HG03432 (cell line): ENCODE measurements around the gene MFN1.

Source experiments
- ATAC-seq: cut with Tn5 transposase; IDR thresholded peaks from one replicate; pipeline ENCODE4 v1.9.1; 2021; ENCODE audit warnings: mild to moderate bottlenecking, moderate library complexity; ENCODE audit not compliant: unreplicated experiment

Gene MFN1

DNA sequence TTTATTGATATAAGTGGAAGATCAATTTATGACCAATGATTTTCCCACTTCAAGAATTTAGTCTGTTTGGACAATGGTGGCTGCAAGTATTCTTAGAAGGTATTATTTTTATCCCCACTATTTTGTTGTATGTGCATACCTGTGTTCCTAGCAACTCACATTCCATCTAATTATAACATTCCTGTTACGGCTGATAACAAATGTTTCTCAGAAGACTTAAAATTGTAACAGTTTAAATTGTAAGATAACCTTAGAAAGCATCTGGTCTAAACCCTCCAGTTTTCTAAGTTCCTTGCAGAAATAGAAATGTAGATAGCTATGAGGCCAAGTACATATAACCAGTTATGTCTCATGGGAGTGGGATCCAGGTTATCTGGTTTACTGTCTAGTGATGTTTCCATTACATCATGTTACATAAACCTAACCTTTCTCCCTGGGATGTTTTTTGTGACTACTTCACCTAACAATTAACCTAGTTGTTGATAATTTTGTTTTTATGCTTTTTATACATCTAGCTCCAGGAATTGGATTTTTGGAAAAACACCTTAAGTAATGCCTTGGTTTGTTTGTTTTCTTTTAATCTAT lies 11.1 kb upstream of the MFN1 start:
- ATAC-seq: no peak

DNA sequence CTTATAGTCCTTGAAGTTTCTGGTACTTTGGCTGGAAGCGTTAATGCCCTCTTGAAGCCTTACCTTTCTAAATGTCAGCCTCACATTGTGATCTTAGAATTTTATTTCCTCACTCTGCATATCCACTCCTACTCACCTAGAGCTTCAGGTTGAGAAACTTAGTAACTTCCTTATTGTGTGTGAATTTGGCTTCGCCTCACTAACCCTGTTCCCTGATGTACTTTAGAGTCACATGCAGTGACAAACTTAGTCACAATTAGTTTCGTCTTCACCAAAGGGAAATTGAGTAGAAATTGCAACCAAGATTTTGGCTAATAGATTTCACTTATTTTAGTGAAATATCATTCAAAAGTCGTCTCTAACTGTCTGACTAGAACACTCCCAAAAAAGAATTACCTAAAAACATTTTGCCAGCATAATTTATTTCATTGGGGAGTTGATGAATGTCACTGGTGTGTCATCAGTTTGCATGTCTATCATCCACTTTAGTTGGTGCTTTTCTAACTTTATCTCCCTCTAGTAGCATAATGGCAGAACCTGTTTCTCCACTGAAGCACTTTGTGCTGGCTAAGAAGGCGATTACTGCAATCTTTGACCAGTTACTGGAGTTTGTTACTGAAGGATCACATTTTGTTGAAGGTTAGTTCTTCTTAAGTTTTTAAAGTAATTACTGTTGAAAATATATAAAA lies 960 bp downstream of the MFN1 start:
- ATAC-seq: peak; percentile 59

DNA sequence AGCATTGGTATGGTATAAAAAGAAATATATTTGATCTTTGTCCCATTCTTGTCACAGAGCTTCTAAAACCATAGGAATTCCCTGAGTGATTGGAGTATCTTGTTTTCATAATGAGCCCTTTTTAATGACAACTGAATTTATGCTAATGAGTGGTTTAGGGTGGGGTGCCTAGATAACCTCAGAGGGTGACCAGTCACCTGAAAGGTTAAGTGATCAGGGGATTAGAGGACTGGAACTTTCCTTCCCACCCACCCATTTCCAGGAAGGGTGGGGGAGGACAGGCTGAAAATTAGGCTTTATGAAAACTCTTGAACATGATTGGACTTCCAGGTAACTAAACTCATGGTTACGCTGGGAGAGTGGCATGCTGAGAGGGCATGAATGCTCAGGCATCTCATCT lies 8.5 kb downstream of the MFN1 start:
- no peak for ATAC-seq

DNA sequence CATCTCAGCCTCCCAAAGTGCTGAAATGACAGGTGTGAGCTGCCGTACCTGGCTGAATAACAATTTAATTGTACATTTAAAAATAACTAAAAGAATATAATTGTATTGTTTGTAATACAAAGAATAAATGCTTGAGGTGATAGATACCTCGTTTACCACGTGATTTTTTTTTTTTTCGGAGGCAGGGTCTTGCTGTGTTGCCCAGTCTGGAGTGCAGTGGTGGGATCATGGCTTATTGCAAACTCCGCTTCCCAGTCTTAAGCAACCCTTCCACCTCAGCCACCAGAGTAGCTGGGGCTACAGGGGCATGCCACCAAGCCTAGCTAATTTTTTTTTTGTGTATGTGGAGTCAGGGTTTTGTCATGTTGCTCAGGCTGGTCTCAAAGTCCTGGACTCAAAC lies 15.8 kb downstream of the MFN1 start:
- ATAC-seq: no peak

DNA sequence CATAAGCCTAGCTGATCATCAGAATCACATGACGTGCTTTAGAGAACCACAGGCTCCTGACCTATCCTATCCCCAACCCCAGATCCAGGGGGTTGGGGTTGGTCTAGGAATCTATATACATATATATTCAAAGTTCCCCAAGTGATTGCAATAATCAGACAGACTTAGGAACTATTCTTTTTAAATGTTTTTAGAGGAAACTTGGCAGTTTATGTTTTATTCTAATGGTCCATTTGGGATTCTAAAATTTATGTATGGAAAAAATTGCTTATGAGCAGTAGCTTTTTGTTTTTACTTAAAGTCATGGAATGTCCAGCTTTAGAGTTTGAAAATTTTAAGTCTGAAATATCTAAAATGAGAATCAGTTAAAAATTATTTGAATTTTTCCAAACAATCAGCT lies 22.1 kb downstream of the MFN1 start:
- no peak for ATAC-seq

DNA sequence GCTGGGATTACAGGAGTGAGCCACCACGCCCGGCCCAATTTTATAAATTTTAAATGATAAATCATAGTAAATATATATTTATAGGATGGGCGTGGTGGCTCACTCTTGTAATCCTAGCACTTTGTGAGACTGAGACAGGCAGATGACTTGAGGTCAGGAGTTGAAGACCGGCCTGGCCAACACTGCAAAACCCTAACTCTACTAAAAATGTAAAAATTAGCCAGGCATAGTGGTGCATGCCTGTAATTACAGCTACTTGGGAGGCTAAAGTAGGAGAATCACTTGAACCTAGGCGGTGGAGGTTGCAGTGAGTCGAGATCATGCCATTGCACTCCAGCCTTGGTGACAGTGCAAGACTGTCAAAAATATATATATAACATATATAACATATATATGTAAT lies 26.4 kb downstream of the MFN1 start:
- no peak for ATAC-seq

DNA sequence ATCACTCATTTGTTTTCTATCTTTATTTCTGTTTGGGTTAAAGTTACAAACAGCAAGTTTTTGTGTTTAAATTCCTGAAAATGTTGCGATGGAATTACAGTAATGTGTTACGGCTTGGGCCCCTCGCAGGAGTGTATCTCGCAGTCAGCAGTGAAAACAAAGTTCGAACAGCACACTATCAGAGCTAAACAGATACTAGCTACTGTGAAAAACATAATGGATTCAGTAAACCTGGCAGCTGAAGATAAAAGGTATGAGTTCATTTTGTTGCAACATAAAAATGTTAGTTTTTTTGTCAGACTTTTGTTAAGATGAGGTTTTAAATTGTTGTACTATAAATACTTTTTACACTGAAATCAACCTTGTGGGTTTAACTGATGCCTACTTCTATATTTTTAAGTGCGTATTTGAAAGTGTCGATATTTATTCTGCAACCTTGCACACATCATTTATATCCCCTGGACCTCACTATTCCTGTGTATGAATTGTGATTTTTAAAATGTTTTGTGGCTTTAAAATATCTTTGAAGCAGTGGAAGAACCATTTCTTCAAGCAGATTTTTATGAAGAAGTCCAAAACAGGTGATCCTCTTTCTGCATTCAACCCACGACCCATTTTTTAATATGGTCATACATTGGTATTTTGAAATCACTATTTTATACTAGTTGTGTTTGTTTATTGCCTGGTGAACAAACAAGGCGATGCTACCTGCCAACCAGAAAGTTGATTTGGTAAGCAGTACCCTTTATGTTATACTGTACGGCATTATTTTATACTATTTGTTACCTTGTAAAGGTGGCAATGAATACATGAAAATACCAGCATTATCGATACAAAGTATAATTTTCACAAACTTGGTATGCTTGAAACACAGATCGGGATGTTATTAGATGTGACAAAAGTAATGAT lies 27.8 kb downstream of the MFN1 start:
- ATAC-seq: no peak

DNA sequence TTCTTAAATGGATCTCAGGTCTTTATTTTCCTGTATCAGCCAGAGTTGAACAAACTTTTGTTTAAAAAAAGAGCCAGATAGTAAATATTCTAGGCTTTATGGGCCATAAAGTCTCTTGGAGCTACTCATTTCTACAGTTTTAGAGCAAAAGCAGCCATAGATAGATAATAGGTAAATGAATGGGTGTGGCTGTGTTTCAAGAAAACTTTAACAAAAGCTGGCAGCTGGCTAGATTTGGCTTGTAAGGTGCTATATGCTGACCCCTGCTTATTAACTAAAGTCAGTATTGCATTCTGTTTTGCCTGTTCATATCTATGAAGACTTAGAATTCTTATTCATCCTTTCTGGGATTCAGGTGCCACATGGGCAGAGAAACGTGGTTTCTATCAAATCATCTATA lies 29.0 kb downstream of the MFN1 start:
- no peak for ATAC-seq

DNA sequence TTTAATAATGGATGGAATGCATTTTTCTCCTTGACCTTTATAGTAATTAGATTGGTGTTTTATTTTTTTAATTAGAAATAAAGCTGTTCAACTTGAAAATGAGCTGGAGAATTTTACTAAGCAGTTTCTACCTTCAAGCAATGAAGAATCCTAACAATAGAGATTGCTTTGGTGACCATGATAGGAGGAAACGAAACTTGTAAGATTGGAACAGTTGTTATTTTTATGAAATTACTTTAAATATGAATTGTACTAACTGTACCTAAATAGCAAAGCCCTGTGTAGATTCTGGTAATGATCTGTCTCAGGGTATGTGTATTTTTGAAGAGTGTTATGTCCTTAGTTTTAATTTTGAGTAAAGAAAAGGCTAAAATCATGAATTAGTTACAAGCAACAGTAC lies 44.4 kb downstream of the MFN1 start:
- no peak for ATAC-seq

DNA sequence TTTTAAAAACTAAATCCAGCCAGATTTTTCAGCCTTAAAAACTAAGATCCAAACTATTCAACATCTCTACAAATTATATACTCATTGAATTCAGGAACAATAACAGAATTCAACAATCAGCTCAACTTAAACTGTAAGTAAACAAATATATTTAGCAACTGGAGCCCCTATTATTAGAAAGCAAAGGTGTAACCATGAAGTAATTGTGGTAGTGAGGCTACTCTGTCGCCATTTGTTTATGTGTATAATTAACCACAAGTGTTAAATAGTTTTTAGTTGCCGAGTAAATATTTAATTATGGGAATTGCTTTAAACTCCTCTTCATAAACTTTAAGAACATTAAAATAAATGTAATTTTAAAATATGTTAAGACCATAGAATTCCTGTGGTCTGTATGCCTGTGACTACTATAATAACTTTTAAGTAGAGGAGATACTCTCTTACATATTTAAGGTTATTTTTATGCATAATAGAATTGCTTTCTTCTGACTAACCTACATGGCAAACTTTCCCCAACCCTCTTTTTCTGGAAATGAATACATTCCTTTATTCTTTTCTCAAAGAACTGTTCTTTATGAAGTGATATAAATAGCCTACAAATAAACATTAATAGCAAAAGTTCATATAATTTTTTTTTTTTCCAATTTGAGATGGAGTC lies 51.2 kb downstream of the MFN1 start:
- ATAC-seq: no peak

DNA sequence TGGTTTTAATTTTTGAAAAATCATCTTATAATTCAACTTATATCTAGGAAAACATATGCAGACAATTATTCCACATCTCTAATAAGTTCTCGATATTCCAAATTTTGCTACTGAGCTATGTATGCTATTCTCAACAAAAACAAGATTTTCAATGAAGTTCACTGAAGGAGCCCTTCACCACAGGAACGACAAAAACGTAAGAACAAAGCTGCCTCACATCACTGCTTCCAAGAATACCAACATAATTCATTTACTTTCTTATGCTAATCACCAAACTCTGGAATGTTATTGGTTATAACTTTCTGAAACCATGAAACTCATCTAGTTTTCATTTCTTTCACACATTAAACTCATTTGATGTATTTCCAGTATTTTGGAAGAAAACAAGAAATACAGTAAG lies 54.1 kb downstream of the MFN1 start:
- ATAC-seq: no peak

DNA sequence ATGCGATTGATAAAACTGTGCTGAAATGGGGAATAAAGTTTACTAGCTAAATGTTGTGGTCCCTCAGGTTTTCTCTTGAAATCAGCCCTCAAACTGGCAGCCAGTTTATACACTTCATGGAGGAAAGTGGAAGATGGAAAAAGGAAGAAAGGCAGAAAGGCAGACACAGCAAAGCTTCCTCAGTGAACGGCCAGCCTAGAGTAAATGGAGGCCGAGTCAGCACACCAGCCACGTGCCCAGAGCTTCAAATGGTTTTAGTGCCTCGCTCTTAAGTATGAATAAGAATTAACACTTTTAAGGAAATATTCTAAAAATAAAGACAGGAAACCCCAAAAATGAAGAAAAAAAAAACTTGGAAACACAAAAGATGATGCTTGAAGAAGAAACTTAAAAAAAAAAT lies 55.5 kb downstream of the MFN1 start:
- ATAC-seq: no peak

DNA sequence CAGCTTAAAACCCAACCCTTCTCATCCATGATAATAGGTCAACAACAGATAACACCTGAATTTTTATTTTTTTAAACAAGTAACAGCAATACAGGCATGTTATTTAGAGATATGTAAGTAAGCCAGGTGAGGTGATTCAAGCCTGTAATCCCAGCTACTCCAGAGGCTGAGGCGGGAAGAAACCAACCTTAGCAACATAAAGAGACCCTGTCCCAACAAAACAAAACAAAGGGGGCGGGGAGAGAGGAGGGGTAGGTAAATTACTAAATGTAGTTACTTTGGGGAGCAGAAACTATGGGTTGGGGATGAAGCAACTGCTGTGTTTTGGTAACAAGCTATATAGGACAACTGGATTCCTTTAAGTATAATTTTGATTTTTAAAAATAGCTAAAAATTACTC lies 56.8 kb downstream of the MFN1 start:
- no peak for ATAC-seq

DNA sequence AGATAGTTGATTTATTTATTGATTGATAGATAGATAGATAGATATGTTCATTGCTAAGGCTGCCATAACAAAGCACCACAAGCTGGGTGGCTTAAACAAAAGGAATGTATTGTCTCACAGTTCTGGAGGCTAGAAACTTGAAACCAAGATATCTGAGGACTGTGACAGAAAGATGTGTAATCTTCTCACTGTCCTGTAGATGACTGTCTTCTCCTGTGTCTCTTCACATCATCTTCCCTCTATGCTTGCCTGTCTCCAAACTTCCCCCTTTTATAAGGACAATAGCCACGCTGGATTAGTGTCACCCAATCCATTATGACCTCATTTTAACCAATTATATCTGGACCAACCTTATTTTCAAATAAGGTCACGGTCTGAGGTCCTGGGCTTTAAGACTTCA lies 62.8 kb downstream of the MFN1 start:
- no peak for ATAC-seq

DNA sequence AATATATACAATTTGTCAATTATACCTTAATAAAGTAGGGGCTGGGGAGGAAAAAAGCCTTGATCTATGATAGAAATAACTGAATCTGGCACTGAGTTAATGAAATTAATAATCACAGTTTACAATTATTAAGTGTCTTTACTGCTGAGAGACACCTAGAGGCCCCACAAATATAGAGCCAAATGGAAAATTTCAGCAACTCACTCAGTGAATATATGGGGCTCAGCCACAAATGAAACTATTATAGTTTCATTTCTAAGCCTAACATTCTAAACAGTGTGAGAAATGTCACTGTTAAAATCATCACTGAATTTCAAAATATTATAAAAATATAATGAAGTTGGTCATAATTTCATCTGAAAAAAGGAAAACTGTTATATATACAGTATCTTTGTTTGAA lies 63.5 kb downstream of the MFN1 start:
- ATAC-seq: no peak

DNA sequence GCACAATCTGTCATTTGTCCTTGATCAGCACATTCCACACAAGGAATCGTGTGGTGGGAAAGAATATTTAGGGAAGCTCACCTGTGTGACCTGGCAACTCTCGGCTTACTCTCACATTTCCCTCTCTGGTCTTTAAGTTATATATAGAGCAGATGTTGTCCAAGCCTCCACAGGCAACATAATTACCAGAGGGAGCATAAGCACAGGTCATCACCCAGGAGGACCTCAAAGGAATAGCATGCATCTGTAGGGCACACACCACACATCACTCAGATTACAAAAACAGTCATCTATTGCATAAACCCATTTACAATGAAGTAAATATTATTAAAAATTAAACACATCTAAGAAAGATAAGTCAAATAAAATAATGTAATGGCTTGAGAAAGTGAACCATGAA lies 67.3 kb downstream of the MFN1 start:
- ATAC-seq: no peak

DNA sequence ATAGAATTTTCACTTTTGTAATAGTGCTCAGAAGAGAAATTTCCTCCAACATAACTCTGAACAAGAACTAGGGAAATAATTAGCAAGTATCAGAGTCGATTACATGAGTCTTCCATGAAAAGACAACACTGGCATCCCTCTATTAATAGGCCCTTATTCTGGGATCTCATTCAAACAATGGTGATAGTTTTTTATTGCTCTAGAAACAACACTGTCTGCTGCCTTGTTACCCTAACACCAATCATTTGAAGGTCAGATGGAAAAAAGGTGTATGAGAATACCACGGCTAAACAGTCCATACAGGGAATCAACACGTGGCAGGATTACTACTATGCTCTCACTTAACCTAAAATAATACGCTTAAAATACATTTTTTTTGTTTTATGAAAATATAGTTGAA lies 67.9 kb downstream of the MFN1 start:
- no peak for ATAC-seq

DNA sequence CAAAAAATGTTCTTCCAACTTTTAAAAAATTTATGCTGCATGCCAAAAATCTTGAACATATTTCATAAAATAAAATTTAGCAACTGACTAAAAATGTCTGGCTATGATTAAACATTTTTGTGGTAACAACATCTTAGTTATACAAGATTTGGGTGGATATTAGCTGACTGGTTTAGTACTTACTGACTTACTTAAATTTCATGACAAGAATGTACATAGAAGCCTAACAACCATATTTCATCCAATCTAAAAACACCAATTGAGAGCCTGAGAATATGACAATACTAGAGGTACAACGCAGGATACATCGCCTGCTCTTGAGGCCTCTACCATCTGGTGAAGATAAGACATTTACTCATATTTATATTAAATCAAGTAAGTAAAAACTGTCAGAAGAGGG lies 69.2 kb downstream of the MFN1 start:
- no peak for ATAC-seq

DNA sequence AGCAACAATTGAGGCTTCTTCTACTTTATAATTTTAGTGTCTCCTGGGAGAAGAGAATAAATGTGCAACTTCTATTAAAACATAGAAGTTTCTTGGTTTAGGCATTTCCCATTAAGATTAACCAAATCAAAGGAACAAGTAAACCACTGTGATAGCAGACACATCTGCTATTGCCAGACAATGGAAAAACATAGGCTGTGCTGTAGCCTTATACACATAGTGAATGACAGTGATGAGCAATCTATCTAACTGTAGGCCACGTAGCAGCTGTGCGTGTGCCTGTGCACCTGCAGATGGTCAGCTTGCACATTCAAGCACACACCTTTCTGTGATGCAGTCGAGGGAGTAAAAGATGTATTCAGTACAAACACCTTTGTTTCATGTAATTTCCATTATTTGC lies 71.1 kb downstream of the MFN1 start:
- no peak for ATAC-seq

DNA sequence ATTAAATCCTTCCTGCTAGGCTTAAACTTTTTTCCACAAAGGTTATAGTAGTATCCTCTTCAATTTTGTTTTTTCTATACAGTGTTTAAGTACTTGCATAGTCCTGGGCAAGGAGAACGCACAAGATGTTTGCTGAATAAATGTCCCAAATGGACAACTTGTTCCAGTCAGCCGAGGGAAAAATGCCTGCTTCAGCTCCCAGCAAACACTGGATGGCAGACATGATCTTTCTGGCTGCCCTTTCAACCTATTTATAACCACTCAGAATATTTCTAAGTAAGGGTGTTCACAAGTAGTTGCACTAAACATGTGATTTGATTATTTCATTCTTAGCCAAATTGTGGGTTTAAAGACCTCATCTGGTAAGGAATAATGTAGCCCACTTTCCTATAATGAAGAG lies 74.0 kb downstream of the MFN1 start:
- ATAC-seq: no peak

DNA sequence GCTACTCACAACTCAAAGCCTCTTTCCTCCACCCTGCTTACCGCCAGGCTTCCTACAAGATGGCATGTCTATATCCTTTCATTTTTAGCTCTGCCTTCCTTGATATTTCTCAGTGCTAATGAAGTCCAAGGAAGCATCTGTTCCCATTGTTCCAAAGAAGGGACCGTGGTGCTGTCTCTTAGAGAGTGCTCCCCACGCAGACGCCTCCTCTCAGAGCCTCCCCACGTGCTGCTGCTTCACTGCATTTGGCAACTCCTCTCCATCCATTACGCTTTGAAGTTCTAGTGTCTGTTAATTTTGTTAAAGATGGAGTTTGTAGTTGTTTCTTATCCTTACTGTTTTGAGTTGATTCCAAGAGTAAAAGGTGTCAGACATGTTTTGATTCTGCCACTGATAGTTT lies 77.6 kb downstream of the MFN1 start:
- ATAC-seq: no peak
